OCI-LY1 (cell line): ENCODE results near the gene CTNS.

Experiments
- EZH2 ChIP-seq: fragments of 200-600 bp; sonication (generic), shearing (Covaris generic); IDR thresholded peaks from 2 replicates; pipeline ENCODE4 v1.8.0; 2017; ENCODE audit warnings: borderline replicate concordance, mixed run types, mild to moderate bottlenecking, antibody characterized with exemption, low read length, moderate library complexity, mixed read lengths
- TF ChIP-seq, protein P1 (sequence below): fragments of 200-600 bp; sonication (generic), shearing (Covaris generic); IDR thresholded peaks from 2 replicates; pipeline ENCODE4 v1.5.1; 2017; ENCODE audit warnings: mild to moderate bottlenecking, antibody characterized with exemption, low read length, moderate library complexity, mixed read lengths

DNA sequence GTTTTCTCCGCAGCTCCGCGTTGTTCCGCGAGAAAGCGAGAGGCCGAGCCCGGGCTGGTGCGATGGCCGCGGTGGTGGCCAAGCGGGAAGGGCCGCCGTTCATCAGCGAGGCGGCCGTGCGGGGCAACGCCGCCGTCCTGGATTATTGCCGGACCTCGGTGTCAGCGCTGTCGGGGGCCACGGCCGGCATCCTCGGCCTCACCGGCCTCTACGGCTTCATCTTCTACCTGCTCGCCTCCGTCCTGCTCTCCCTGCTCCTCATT, 32.5 kb downstream of the CTNS start:
- no peak for TF ChIP-seq EZH2
- TF ChIP-seq, protein P1, sequence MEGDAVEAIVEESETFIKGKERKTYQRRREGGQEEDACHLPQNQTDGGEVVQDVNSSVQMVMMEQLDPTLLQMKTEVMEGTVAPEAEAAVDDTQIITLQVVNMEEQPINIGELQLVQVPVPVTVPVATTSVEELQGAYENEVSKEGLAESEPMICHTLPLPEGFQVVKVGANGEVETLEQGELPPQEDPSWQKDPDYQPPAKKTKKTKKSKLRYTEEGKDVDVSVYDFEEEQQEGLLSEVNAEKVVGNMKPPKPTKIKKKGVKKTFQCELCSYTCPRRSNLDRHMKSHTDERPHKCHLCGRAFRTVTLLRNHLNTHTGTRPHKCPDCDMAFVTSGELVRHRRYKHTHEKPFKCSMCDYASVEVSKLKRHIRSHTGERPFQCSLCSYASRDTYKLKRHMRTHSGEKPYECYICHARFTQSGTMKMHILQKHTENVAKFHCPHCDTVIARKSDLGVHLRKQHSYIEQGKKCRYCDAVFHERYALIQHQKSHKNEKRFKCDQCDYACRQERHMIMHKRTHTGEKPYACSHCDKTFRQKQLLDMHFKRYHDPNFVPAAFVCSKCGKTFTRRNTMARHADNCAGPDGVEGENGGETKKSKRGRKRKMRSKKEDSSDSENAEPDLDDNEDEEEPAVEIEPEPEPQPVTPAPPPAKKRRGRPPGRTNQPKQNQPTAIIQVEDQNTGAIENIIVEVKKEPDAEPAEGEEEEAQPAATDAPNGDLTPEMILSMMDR = no peak
